Measurements from ENCODE around the gene MEGF6.
"Not testable (repeated sequence)": the region's sequence is repeated elsewhere in the genome, so short reads cannot be mapped to it uniquely, and the experiment has no call there.

Gene MEGF6

DNA sequence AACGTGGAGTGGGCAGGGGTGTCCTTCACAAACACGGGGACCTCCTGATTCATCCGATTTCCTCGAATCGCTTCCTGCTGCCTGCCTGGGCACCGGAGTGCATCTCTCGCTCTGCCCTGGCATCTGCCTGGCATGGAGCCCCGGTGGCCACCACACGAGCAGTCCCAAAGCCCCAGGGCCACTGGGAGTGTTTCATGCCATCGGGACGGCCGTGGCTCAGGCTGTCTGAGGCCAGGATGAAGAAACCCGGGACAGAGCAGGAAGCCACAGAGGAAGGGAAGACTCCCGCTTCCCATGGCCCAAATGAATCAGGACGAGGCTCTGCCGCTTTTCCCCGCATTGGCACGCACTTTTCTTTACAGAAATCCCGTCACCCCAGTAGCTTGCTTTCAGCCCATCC, 32.4 kb downstream of the MEGF6 start:
- no peak for DNase-seq (ENCODE audit: low read depth, low spot score)

DNA sequence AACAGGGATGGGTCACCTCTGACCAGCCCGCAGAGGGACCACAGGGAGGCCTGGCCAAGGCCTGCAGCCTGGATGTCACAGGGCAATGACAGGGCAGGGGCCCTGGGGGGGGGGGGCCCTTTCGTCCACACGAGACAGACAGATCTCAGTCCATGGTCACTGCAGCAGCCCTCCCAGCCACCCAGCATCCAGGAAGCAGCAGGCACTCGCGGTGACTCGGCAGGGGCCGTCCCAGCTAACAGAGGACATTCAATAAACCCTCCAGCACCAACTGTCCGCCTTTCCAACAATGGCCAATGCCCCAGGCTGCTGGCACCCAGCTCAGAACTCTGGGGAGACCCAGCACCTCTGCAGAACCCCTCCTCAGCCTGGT, 32.9 kb downstream of the MEGF6 start:
- no peak for DNase-seq (ENCODE audit: low read depth, low spot score)
- no peak overlapping the region for H3K27ac ChIP-seq

More for the DNA sequence above, 32.4 kb downstream of the MEGF6 start:
- no peak overlapping the region for H3K27ac ChIP-seq

DNA sequence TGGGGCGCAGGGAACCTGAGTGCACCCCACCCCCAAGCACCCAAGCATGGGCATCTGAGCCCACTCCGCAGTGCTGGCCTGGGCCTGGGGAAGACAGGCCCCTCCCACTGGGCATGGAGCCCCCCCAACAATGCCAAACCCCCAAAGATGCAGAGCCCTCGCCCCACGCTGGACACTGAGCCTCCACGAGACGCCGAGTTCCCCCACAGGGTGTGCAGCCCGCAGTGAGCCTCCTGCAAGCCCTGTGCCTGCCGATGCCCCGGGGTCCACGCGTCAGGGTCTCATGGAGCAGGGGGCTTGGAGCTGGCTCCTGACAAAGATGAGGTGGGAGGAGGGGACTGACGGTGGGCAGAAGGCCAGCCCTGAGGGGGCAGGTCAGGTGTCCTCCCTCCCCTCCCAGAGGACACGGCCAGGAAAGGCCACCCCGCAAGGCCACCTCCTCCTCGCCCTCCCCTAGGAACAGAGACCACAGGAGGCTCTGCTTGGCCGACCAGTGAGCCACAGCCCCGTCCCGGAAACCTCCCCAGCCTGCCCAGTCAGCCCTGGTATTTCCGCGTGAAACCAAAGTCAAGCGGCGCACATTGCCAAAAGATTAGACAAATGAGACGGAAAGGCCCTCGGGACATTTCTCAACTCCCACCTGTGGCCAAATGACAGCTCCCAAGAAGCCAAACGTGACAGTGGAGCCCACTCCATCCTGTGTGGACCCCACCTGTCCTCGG, 33.4 kb downstream of the MEGF6 start:
- DNase-seq (ENCODE audit: low read depth, low spot score) = no peak
- no peak overlapping the region for H3K27ac ChIP-seq

DNA sequence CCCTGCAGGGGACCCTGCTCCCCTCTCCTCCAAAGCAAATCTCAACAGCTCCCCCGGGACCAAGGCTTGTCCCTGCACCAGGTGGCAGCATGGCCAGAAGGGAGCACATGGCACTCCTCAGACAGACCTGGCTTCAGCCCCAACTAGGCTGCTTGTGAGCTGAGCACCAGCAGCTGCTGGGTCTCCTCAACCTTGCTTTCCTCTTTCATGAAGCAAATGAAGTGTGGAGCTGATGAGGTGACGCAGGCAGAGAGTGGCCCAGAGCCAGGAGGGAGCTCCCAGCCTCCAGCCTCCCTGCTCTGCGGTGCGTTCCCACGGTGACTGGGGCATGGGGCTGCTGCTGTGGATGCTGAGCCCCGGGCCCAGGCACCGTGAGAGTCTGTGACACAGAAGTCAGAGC, 34.0 kb downstream of the MEGF6 start:
- no peak overlapping the region for H3K27ac ChIP-seq
- DNase-seq (ENCODE audit: low read depth, low spot score) = no peak

DNA sequence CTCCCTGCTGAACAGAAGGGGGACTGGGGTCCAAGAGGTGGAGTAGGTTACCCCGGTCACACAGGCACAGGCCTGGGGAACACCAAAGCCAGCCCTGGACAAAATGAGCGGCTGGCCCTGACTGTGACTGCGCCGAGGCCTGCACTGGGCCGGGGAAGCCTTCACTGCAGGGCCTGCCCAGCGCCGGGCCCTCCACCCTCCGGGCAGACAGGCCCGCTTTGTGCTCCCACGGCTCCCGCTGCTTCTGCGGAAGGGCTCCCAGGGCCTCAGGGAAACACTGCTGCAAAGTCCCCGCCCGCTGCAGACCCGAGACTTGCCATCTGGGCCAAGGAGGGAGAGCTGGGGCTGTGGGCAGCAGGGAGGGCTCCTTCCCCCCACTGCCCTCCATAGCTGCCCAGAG, 35.3 kb downstream of the MEGF6 start:
- DNase-seq (ENCODE audit: low read depth, low spot score) = no peak
- no peak overlapping the region for H3K27ac ChIP-seq

DNA sequence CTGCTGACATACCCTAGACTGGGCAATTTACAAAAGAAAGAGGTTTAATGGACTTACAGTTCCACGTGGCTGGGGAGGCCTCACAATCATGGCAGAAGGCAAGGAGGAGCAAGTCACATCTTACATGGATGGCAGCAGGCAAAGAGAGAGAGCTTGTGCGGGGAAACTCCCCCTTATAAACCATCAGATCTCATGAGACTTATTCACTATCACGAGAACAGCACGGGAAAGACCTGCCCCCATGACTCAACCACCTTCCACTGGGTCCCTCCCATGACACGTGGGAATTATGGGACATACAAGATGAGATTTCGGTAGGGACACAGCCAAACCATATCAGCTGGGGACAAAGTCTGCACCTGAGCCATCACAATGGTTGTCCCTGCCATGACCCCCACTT, 35.8 kb downstream of the MEGF6 start:
- not testable (repeated sequence) for H3K27ac ChIP-seq; DNase-seq (ENCODE audit: low read depth, low spot score)

DNA sequence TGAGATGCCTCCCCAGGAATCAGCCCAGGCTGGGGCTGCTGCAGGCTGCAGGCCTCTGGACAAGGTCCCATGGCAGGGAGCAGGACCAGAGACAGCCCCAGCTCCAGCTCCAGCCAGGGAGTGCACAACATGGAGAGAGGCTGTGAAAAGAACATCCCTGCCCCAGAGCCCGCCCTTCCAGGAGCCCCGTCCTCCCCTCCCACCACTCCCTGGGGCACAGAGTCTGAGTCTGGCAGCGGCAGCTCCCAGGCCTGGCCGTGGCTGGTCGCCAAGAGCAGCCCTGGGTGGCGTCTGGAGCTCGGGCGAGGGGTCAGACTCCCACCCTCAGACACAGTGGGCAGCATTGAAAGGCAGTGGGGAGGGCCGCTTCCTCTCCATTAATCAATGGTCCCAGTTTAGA, 37.8 kb downstream of the MEGF6 start:
- no peak overlapping the region for H3K27ac ChIP-seq
- DNase-seq (ENCODE audit: low read depth, low spot score) = no peak

DNA sequence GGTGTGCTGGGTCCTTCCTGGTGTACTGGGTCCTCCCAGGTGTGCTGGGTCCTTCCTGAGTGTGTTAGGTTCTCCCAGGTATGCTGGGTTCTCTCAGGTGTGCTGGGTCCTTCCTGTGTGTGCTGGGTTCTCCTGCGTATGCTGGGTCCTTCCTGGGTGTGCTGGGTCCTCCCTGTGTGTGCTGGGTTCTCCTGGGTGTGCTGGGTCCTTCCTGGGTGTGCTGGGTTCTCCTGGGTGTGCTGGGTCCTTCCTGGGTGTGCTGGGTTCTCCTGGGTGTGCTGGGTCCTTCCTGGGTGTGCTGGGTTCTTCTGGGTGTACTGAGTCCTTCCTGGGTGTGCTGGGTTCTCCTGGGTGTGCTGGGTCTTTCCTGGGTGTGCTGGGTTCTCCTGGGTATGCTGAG, 38.7 kb downstream of the MEGF6 start:
- DNase-seq (ENCODE audit: low read depth, low spot score); H3K27ac ChIP-seq: not testable (repeated sequence)

DNA sequence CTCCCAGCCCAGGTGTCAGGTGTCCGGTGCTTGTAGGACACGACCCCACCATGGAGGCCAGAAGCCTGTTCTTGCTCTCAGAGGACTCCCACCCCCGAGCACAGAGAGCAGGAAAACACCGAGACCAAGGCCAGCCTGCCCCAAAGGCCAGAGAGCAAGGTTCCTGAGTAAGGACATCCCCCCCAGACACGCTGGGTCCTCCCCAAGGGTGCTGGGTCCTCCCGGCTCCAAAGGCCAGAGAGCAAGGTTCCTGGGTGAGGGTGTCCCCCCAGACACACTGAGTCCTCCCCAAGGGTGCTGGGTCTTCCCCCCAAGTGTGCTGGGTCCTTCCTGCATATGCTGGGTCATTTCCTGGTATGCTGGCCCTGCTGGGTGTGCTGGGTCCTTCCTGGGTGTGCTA, 40.0 kb downstream of the MEGF6 start:
- H3K27ac ChIP-seq = no peak overlapping the region
- DNase-seq (ENCODE audit: low read depth, low spot score) = no peak

DNA sequence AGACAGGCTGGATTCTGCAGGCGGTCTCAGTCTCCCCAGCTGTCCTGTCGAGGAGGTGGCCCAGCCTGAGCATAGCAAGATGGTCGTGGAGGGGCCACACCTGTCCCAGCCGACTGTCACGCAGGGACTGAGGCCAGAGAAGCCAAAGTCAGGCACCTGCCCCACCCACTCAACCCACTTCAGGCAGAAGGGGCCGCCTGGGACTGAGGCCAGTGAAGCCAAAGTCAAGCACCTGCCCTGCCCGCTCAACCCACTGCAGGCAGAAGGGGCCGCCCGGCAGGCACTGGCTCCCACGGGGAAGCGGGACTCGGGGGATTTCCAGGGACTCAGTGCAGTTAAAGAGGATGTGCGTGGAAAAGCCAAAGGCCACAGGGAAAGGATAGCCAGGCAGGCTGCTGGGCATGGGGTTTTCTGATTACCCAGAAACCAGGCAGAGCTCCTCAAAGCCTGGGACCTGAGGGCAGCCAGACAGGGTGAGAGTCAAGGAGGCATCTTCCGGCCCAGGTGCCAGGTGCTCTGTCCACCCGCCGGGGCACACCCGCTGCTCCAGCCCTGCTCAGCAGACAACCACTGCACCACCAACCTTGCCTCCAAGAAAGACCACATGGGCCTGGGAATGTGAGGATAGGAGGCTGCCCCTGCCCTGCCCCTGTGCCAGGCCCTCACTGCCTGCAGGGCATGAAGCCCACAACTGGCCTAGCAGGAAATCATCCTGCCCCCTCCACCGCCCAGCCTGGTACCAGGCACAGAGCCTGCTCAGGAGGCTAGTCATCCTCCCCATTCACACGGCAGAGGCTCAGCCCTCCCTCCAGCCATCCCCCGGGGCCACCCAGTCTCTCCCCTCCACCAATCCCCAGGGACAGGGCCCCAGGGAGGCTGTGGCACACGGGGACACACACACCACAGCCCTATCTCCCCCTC, 41.0 kb downstream of the MEGF6 start:
- DNase-seq (ENCODE audit: low read depth, low spot score) = no peak
- H3K27ac ChIP-seq = no peak overlapping the region

DNA sequence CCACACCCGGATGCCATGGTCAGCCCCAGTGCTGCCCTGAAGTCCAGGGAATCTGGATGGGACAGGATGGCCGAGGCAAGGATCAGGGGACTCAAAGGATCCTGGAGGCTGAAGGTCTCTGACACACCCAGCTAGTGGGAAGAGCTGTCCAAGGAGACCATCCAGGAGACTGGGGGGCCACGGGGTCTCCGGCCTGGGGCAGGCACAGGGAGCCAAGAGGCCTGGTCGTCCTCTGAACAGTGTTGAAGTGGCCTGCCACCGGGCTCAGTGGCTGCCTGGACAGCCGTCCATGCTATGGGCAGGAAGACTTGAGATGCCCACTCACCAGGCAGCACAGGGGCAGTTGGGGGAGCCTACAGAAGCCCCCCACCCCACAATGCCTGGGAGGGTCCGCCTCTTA, 41.9 kb downstream of the MEGF6 start:
- H3K27ac ChIP-seq = no peak overlapping the region
- DNase-seq (ENCODE audit: low read depth, low spot score) = no peak

DNA sequence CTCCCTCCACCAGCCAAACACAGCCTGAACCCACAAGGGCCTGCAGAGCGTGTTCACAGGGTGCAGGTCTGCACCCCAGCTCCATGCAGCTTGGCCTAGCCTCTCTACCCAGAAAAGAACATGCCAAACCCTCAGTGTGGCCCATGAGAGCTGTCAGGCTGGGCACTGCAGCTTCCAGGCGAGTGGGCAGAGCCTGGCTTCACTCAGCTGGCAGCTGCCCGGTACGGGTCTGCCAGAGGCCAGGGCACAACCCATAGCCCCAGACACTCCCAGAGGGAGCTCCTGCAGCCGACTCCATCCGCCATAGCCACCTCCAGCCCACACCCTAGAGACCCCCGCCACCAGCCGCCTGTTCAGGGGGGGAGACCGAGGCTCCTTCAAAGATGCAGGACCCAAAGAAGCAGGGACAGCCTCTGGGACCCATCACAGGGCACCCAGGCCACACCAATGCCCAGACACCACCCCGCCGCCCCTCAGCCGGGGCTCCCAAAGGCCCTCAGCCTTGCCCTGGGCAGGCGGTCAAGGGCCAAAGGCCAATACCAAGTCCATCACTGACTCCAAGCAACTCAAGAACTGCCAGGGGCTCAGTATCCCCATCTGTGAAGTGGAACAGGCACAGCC, 42.4 kb downstream of the MEGF6 start:
- DNase-seq (ENCODE audit: low read depth, low spot score) = no peak
- no peak overlapping the region for H3K27ac ChIP-seq

DNA sequence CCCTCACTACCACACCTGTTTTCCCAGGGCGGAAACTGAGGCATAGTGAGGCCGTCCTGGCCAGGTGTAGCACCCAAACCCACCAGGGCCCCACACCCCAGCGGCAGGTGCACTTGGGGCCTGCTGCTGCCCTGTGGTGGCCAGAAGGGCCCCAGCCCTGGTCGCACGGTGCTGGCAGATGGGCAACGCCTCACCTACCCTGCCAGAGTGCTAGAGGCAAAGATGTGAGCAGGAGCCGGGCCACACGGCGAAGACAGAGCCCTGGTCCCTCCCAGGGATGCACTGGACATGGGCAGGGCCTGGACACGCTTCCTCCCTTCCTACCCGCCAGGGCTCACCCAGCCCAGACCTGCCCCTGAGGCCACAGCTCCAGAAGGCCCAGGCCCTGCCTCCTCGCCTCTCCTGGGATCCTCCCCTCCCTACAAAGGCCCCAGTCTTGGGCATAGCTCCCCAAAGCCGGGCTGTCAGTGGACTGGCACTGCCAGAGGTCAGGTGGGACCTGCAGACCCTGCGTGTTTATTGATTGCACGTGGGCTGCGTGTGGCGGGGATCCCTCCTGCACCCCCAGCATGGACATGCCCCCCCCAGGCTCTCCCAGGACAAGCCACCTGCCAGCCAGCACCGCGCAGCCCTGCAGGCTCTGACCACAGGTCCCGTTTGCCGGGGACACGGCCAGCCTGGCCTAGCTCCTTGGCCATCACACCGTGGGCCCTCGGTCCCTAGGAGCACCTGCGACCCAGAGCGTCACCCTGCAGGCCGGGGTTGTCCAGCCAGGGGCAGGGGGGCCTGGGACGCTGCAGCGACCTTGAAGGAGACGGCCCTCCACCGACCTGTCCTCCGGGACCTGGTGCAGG, 44.1 kb downstream of the MEGF6 start:
- no peak overlapping the region for H3K27ac ChIP-seq
- no peak for DNase-seq (ENCODE audit: low read depth, low spot score)

DNA sequence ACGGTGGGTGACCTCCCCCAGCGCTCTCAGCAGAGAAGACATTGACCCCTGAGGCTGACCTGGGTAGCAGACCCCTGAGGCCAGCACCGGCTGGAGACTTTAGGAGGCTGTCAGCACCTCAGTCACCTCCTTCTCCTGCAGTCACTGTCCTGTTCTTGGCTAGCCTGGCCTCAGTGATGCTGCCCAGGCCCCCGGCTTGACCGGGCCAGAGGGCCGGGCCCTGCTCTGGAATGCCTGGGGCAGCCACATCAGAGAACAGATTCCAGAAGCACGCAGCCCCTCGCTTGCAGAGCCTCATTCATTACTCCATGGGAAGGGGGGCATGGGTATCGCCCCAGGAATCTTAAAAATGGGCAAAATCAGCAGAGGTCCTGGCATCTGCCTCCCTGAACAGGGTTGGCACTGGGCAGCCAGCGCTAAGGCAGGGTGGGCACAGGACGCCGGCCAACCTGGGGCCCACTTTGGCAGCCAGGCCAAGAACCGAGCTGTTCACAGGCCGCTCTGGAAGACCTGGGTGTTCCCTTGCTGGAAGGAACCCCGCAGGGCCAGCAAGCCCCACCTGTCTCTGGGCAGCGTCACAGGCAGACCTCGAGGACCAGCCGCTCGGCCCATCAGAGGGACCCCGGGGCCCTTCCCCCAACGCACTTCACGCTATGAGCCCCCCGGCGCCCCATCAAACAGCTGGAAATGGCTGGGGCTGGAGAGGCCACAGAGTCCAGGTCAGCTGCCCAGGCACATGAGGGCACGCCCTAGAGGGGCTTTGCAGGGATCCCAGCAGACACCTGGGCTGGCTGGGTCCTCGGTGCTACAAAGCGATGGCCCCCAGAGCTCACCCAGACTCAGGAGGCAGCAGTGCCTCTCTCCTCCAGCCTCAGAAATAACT, 45.1 kb downstream of the MEGF6 start:
- H3K27ac ChIP-seq = no peak overlapping the region
- no peak for DNase-seq (ENCODE audit: low read depth, low spot score)

DNA sequence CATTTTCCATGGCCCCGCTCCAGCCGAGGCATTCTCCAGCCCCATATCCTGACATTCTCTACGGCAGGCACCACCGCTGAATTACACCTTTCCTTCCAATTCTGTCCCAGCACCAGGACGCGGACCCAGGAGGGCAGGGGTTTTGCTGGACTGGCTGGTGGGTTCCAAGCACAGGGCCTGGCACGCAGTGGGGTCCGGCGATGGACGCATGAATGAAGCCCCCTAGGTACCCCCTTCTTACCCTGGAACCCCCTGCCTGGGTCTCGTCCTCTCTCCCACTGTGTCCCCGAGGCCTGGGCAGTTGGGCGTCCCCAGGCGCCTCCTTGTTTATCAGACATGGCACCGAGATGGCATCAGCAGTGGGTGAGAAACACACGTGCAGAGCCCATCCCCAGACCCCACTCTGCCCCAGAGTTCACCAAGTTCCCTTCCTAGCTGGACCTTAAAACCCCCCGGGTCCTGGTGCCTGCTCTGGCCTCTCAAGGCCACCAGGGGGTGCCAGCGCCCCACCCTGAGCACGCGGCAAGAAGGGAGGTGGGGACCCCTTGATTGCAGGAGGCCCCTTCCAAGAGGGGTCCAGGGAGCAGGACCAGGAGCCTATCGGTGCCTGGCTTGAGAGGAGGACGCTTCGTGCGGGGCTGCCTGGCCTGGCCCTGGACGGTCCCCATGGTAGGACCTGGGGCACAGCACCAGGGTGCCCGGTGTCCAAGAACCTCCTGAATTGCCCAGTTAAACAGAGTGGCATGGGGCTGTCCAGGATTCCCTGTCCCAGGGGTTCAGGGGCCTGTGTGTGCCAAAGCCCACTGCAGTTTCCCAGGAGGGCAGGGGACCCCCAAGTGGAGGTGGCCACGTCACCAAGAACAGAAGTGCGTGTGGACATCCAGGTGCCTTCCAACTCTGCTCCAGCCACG, 46.1 kb downstream of the MEGF6 start:
- DNase-seq (ENCODE audit: low read depth, low spot score) = no peak
- H3K27ac ChIP-seq = no peak overlapping the region

DNA sequence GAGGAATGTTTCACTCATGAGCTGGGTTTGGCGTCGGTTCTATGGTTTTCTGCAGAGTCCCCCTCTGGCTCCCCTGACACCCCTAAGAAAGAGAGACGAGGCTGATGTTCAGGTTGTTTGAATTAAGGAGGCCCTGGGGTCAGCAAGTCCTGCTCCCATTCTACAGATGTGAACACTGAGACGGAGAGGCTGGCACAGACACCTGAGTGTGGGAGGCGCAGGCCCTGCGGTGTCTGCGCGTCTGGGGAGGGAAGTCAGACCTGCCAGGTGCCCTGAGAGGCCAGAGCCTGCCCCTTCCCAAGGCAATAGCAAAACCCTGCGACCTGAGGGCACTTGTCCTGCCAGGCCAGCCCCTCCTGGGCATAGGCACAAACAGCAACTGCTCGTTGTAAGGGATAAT, 47.7 kb downstream of the MEGF6 start:
- DNase-seq (ENCODE audit: low read depth, low spot score) = no peak
- H3K27ac ChIP-seq = no peak overlapping the region

DNA sequence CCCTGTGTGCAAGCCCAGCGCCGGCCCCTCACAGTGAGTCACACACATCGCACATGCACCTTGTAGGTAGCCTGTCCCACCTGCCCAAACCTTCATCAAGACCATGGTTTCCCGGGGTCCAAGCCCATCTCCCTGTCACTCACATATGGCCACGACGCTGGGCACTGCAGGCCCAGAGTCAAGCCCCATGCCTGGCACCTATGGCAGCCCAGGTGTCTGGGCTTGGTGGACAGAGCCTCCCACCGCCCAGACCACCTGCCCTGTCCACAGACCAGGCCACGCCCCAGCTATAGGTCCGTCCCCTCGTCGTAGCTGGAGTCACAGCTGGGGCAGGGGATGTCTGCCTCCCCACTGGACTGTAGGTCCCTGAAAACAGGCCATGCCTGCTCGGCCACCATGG, 48.2 kb downstream of the MEGF6 start:
- no peak for DNase-seq (ENCODE audit: low read depth, low spot score)
- H3K27ac ChIP-seq = no peak overlapping the region

DNA sequence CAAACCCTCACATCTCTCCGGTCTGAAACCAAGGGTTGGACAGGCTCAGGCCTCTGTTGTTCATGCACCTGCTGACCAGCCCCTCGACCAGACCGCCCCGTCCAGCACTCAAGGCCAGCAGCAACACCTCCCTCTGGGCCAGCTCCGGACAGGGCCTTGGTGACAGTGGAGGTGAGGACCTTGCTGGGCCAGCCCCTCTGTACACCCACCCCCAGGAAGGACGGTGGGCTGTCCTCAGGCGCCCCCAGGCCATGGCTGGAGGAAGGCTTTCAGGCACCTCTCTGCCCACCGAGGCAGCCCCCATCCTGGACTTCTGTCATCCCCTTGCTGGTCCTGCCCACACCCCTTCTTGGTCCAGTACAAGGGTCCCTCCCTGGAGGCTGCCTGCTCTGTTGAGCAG, 48.6 kb downstream of the MEGF6 start:
- H3K27ac ChIP-seq = no peak overlapping the region
- DNase-seq (ENCODE audit: low read depth, low spot score) = no peak
